Peyer's patch (tissue), 4 donors: ENCODE data around the gene TGIF2. TPM values are rescaled to one million over a fixed set of nuclear protein-coding genes. Genes with fewer than 3 reads are reported as not detected.

Experiments used
- DNase-seq, 3 donors: peaks; one replicate each; pipeline ENCODE4 v3.0.0-alpha.2; 2017 to 2019
- H3K27ac ChIP-seq, 4 donors: fragments of 200-600 bp; sonication (generic); one replicate each; pipeline ENCODE4 v1.5.1; 2016 to 2019
- H3K27me3 ChIP-seq, 2 donors: fragments of 200-600 bp; sonication (generic); one replicate each; pipeline ENCODE4 v1.5.1; 2019
- H3K36me3 ChIP-seq, 3 donors: fragments of 200-600 bp; sonication (generic); one replicate each; pipeline ENCODE4 v1.5.1; 2016 to 2019
- H3K4me1 ChIP-seq, 4 donors: fragments of 200-600 bp; sonication (generic); one replicate each; pipeline ENCODE4 v1.5.1; 2016 to 2019
- H3K4me3 ChIP-seq, 4 donors: fragments of 200-600 bp; sonication (generic); 1 replicate in 3 of 4; 2 replicates in 1 of 4; pipeline ENCODE4 v1.5.1; 2016 to 2019; ENCODE audit warnings: mild to moderate bottlenecking in 1 of 4
- H3K9me3 ChIP-seq, 4 donors: fragments of 200-600 bp; sonication (generic); one replicate each; pipeline ENCODE4 v1.5.1; 2016 to 2019; ENCODE audit warnings: mild to moderate bottlenecking in 1 of 4
- POLR2A ChIP-seq, 2 donors: fragments of 450-650 bp; IDR thresholded peaks; one replicate each; pipeline ENCODE4 v1.5.1; 2017; ENCODE audit warnings: antibody characterized with exemption in 2 of 2, mild to moderate bottlenecking in 2 of 2, moderate library complexity in 2 of 2
- total RNA-seq, 4 donors: library from RNA; depleted of rRNA; stranded (reverse); fragments of >200 nt; gene quantifications; one replicate each; pipeline ENCODE4 v1.1.0, GENCODE V29; 2016
- TF ChIP-seq, protein P1 (sequence below), 6 experiments: fragments of 450-650 bp in 4 of 6; fragments of 200-600 bp in 2 of 6; sonication (generic) in 1 of 6; IDR thresholded peaks; one replicate each; pipeline ENCODE4 v1.5.1; 2017 to 2019; ENCODE audit warnings: antibody characterized with exemption in 6 of 6, mild to moderate bottlenecking in 3 of 6, moderate library complexity in 1 of 6

TGIF2 gene
- total RNA-seq, 4 donors from 2014 or later, result 2.6 to 8.4 (median 4.5) TPM

DNA sequence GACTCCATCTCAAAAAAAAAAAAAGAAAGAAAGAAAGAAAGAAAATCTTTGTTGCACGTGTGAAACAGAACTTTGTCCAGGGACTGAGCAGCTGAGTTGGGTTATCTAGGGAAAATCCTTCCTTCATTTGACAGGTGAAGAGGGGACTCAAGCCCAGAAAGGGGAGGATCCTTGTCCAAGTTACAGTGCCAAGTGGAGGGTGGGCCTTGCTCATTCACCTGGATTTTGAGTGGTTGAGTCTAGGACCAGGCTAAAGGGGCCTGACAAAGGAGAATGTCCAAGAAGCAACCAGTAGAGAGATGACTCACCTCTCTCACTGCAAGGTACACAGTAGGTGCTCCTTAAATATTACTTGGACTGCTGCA, 2.7 kb downstream of the TGIF2 start:
- TF ChIP-seq, protein P1, sequence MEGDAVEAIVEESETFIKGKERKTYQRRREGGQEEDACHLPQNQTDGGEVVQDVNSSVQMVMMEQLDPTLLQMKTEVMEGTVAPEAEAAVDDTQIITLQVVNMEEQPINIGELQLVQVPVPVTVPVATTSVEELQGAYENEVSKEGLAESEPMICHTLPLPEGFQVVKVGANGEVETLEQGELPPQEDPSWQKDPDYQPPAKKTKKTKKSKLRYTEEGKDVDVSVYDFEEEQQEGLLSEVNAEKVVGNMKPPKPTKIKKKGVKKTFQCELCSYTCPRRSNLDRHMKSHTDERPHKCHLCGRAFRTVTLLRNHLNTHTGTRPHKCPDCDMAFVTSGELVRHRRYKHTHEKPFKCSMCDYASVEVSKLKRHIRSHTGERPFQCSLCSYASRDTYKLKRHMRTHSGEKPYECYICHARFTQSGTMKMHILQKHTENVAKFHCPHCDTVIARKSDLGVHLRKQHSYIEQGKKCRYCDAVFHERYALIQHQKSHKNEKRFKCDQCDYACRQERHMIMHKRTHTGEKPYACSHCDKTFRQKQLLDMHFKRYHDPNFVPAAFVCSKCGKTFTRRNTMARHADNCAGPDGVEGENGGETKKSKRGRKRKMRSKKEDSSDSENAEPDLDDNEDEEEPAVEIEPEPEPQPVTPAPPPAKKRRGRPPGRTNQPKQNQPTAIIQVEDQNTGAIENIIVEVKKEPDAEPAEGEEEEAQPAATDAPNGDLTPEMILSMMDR (IDR thresholded peaks at IDR 0.05), result no peak
- TF ChIP-seq POLR2A (IDR thresholded peaks at IDR 0.05), result no peak
- DNase-seq, result no peak
- peaks cover 0 to 4% (median 0%) of the 10 kb centered on the region in 4 donors for H3K9me3 ChIP-seq
- H3K27me3 ChIP-seq, result no peaks in the 10 kb centered on the region
- H3K36me3 ChIP-seq, result peaks cover 0 to 18% (median 0%) of the 10 kb centered on the region in 3 donors
- no peak overlapping the region for H3K4me3 ChIP-seq
- no peak overlapping the region for H3K27ac ChIP-seq
- peaks cover 0 to 30% (median 5%) of the 10 kb centered on the region in 4 donors for H3K4me1 ChIP-seq

DNA sequence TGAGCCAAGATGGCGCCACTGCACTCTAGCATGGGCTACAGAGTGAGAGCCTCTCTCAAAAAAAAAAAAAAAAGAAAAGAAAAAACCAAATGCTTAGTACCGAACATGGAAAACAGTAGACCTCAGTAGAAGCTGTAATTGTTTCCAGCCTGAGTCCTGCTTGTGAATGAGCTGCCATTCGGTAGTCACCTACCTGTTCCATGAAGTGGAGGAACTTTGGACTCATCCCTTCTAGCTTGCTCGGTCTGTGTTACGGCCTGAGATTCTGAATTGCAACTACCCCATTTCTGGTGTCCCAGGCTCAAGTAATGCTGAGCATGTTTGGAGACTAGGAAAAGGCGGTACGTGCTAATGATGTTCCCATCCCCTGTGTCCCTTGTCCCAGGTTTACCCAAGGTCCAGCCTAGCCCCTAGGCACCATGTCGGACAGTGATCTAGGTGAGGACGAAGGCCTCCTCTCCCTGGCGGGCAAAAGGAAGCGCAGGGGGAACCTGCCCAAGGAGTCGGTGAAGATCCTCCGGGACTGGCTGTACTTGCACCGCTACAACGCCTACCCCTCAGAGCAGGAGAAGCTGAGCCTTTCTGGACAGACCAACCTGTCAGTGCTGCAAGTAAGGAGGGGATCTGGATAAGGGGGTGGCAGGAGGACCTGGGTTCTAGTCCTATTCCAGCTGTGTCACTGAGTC, 5.1 kb downstream of the TGIF2 start:
- no peak for TF ChIP-seq POLR2A (IDR thresholded peaks at IDR 0.05)
- TF ChIP-seq, protein P1 (IDR thresholded peaks at IDR 0.05), result no peak
- Histone ChIP-seq H3K4me1 (peaks cover 0 to 22% (median 5%) of the 10 kb centered on the region in 4 donors), H3K27me3 (no peaks in the 10 kb centered on the region), H3K27ac (no peak overlapping the region), H3K4me3 (no peak overlapping the region), H3K9me3 (peaks cover 0 to 2% (median 0%) of the 10 kb centered on the region in 4 donors), H3K36me3 (peaks cover 0 to 25% (median 0%) of the 10 kb centered on the region in 3 donors)
- no peak for DNase-seq

DNA sequence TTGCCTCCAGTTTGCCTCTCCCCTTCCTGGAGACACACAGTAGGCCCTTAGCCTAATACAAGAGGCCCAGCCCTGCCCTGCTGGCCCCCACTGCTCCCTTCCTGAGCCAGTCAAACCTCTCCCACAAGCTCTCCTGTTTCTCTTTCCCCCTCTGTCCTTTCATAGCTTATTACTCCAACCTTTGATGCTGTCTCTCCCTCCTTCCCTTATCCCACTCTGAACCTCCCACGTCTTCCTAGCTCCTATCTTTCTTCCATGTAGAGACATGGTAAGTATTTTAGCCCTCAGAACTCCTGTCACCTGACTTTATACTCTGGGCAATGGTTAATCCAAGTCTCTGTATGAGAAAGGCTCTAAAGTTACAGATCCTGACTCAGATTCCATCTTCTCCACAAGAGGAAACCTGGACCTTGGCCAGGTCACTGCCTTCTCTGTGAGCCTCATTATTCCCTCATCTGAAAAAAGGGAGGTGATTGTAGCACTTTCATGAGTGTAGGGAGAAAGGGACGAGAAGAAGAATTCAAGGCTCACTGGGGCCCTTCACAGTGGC, 6.7 kb downstream of the TGIF2 start:
- Histone ChIP-seq H3K27ac (no peak overlapping the region), H3K9me3 (no peaks in the 10 kb centered on the region), H3K4me1 (peaks cover 0 to 13% (median 2%) of the 10 kb centered on the region in 4 donors), H3K36me3 (peaks cover 0 to 28% (median 0%) of the 10 kb centered on the region in 3 donors), H3K4me3 (no peak overlapping the region), H3K27me3 (no peaks in the 10 kb centered on the region)
- DNase-seq, result no peak
- TF ChIP-seq, protein P1 (IDR thresholded peaks at IDR 0.05), result no peak
- TF ChIP-seq POLR2A (IDR thresholded peaks at IDR 0.05), result no peak

- no peak for DNase-seq
- H3K4me1 ChIP-seq, result no peaks in the 10 kb centered on the region
- H3K27me3 ChIP-seq, result no peaks in the 10 kb centered on the region
- TF ChIP-seq, protein P1 (IDR thresholded peaks at IDR 0.05), result no peak
- TF ChIP-seq POLR2A (IDR thresholded peaks at IDR 0.05), result no peak
- H3K36me3 ChIP-seq, result peaks cover 0 to 28% (median 0%) of the 10 kb centered on the region in 3 donors
- H3K9me3 ChIP-seq, result no peaks in the 10 kb centered on the region
- no peak overlapping the region for H3K27ac ChIP-seq
- no peak overlapping the region for H3K4me3 ChIP-seq
These were observed 8.9 kb downstream of the TGIF2 start for GRCh38 chr20:36582322-36582721.

DNA sequence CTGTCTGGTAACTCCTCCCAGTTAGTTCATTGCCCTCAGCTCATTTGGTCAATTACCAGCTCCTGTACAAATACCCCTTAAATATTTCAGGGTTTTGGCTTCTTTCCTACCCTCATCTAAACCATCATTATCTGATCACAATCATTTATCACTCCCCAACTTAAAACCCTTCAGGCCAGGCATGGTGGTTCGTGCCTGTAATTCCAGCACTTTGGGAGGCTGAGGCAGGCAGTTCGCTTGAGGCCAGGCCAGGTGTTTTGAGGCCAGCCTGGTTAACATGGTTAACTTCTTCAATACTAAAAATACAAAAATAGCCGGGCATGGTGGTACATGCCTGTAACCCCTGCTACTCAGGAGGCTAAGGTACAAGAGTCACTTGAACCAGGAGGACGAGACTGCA, 9.4 kb downstream of the TGIF2 start:
- peaks cover 0 to 28% (median 0%) of the 10 kb centered on the region in 3 donors for H3K36me3 ChIP-seq
- no peaks in the 10 kb centered on the region for H3K4me1 ChIP-seq
- no peak for TF ChIP-seq POLR2A (IDR thresholded peaks at IDR 0.05)
- TF ChIP-seq, protein P1 (IDR thresholded peaks at IDR 0.05), result no peak
- no peak overlapping the region for H3K4me3 ChIP-seq
- no peaks in the 10 kb centered on the region for H3K27me3 ChIP-seq
- no peaks in the 10 kb centered on the region for H3K9me3 ChIP-seq
- DNase-seq, result no peak
- no peak overlapping the region for H3K27ac ChIP-seq
